Measurements from ENCODE around the gene PDHX.

DNA sequence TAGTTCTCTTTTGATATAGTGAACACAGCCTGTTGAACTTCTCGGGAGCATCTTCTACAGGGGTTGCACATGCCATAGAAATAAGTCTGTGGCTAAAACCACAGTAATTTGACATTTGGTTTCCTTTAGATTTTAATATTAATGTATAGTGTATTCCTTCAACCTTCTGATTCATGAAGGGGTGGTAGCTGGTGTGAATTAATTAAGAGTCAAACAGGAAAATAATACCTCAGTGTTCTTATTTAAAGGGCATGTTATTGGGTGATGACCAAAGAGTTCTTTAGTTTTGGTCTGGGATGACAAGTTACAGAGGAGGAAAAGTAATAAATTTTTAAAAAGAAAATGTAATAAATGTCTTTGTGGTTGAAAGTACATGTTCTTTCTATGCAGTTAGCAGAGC is 86.8 kb downstream of the PDHX start:
- TF ChIP-seq, protein P1, sequence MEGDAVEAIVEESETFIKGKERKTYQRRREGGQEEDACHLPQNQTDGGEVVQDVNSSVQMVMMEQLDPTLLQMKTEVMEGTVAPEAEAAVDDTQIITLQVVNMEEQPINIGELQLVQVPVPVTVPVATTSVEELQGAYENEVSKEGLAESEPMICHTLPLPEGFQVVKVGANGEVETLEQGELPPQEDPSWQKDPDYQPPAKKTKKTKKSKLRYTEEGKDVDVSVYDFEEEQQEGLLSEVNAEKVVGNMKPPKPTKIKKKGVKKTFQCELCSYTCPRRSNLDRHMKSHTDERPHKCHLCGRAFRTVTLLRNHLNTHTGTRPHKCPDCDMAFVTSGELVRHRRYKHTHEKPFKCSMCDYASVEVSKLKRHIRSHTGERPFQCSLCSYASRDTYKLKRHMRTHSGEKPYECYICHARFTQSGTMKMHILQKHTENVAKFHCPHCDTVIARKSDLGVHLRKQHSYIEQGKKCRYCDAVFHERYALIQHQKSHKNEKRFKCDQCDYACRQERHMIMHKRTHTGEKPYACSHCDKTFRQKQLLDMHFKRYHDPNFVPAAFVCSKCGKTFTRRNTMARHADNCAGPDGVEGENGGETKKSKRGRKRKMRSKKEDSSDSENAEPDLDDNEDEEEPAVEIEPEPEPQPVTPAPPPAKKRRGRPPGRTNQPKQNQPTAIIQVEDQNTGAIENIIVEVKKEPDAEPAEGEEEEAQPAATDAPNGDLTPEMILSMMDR (IDR thresholded peaks at IDR 0.05) = no peak
- TF ChIP-seq POLR2A (IDR thresholded peaks at IDR 0.05) = no peak

Data from ovary (tissue), 3 donors.